Activated CD4-positive, CD25-positive, alpha-beta regulatory T cell treated with anti-CD3 and anti-CD28 coated beads, Interleukin-2, amount 50 U/mL, for 72 hours (primary cell): ENCODE data around the gene LORICRIN.

ENCODE experiments used
- DNase-seq: peaks from one replicate; pipeline ENCODE4 v3.0.0; 2021

The LORICRIN gene

GRCh38 chr1:153307221-153307600 lies 47.7 kb downstream of the LORICRIN start:
- no peak for DNase-seq

- DNase-seq, result no peak
Measured at GRCh38 chr1:153308540-153308939, 49.1 kb downstream of the LORICRIN start.

- DNase-seq, result no peak
Measured at GRCh38 chr1:153309441-153309840, 50.0 kb downstream of the LORICRIN start.

GRCh38 chr1:153310526-153310925 lies 51.0 kb downstream of the LORICRIN start:
- DNase-seq, result no peak
